Measurements from ENCODE around the gene SLC24A4. TPM values are rescaled to one million over a fixed set of nuclear protein-coding genes. Genes with fewer than 3 reads are reported as not detected.

SLC24A4 gene
- total RNA-seq, 1 experiment from 2014 or later = not detected

- no peak overlapping the region for H3K9ac ChIP-seq (ENCODE audit: low read length)
- RAD21 ChIA-PET (ENCODE audit: low non-redundant PET in 1 of 2, low total read pairs in 2 of 2, uncharacterized antibody in 2 of 2, unreplicated experiment in 2 of 2) = no interaction called here
- BruUV-seq (replicated peaks) = no TSS peak
- H3K27me3 ChIP-seq (ENCODE audit: insufficient read depth, low read length) = peaks cover 16% of the 10 kb centered on the region
- no peaks in the 10 kb centered on the region for H3K9me3 ChIP-seq (ENCODE audit: control insufficient read depth in 1 of 2, insufficient read depth in 1 of 2, low read depth in 1 of 2, low read length in 2 of 2)
- no peak overlapping the region for H3K4me3 ChIP-seq (replicated peaks in 1 of 2; ENCODE audit: low read depth in 1 of 2, low read length in 2 of 2)
- 0 out of 2 replicates have a peak overlapping the region, but pooled peaks have one; percentile 5 for H3K4me2 ChIP-seq (ENCODE audit: low read length)
- DNase-seq (ENCODE audit: low read depth, low spot score) = no peak
- H3K36me3 ChIP-seq (ENCODE audit: control insufficient read depth in 1 of 2, insufficient read depth in 2 of 2, low read length in 2 of 2) = no peaks in the 10 kb centered on the region
- H4K20me1 ChIP-seq (ENCODE audit: insufficient read depth) = no peaks in the 10 kb centered on the region
- peaks cover 0 to 5% of the 10 kb centered on the region in 2 experiments; a peak in 1 of 4 replicates for H3K4me1 ChIP-seq (ENCODE audit: control insufficient read depth in 1 of 2, insufficient read depth in 2 of 2, low read length in 2 of 2)
- no peaks in the 10 kb centered on the region for H3K79me2 ChIP-seq (ENCODE audit: insufficient read depth, low read length)
- TF ChIP-seq SP1 (IDR thresholded peaks at IDR 0.05; ENCODE audit: low read depth) (no peak), CBX3 (IDR thresholded peaks at IDR 0.05; ENCODE audit: low read depth) (no peak), ZFX (IDR thresholded peaks at IDR 0.05) (no peak), ZBTB33 (IDR thresholded peaks at IDR 0.05; ENCODE audit: extremely low read depth, insufficient replicate concordance, low read length) (no peak), ATF3 (IDR thresholded peaks at IDR 0.05) (no peak), FOSL1 (IDR thresholded peaks at IDR 0.05; ENCODE audit: low read depth) (no peak), ZNF274 (IDR thresholded peaks at IDR 0.05; ENCODE audit: low read depth, low read length) (no peak), RAD21 (IDR thresholded peaks at IDR 0.05; ENCODE audit: low read depth) (no peak), JUND (IDR thresholded peaks at IDR 0.05) (no peak), CEBPB (IDR thresholded peaks at IDR 0.05; ENCODE audit: low read depth) (no peak), EGR1 (IDR thresholded peaks at IDR 0.05; ENCODE audit: low read depth) (no peak)
- CTCF ChIA-PET = interaction anchor here (1.9 kb wide), 1 partner anchor 11 kb away, joined by 7 read pairs; no protein-coding TSS in a partner anchor
- 0 out of 2 replicates have a peak, but pooled peaks have one; percentile 36 for ATAC-seq
- H3K9me2 ChIP-seq (ENCODE audit: insufficient read depth) = no peaks in the 10 kb centered on the region
- intact Hi-C loops (cut with micrococcal nuclease) = no loop called here
- no peak overlapping the region for H2AFZ ChIP-seq (ENCODE audit: low read depth, low read length, poor library complexity, severe bottlenecking)
- POLR2A ChIA-PET = no interaction called here
- H3K27ac ChIP-seq (ENCODE audit: low read depth, low read length) = no peak overlapping the region
These were observed 39.8 kb downstream of the SLC24A4 start for GRCh38 chr14:92362781-92363235.
